ENCODE results near the gene MOBP. TPM values are rescaled to one million over a fixed set of nuclear protein-coding genes. Genes with fewer than 3 reads are reported as not detected.

MOBP gene
- total and polyA plus RNA-seq, 9 of the 15 experiments (the other 6 are each of a cell fraction or from before 2014, with no cell fraction given), result 0.09 to 0.33 (median 0.11) TPM; not detected in 4

GRCh38 chr3:39449796-39450195 is 17.7 kb upstream of the MOBP start (continued):
- TF ChIP-seq E2F3 (CRISPR knock-in tag; IDR thresholded peaks at IDR 0.05) (no peak), ZNF778 (CRISPR knock-in tag; IDR thresholded peaks at IDR 0.05) (no peak), ASH1L (IDR thresholded peaks at IDR 0.05; ENCODE audit: borderline replicate concordance, low read depth, partially characterized antibody) (no peak), ETV1 (tag; conservative IDR thresholded peaks at IDR 0.05; ENCODE audit: low read depth) (no peak), RBM34 (IDR thresholded peaks at IDR 0.05; ENCODE audit: borderline replicate concordance, insufficient read depth, low read length) (no peak), ZC3H11A (IDR thresholded peaks at IDR 0.05; ENCODE audit: low read depth, low read length) (no peak)

GRCh38 chr3:39453134-39453533 is 14.3 kb upstream of the MOBP start:
- no peak for TF ChIP-seq NFE2 (IDR thresholded peaks at IDR 0.05; ENCODE audit: low read depth)
- TF ChIP-seq CBX8 (IDR thresholded peaks at IDR 0.05; ENCODE audit: borderline replicate concordance, extremely low read depth, low read depth, low read length, poor library complexity, severe bottlenecking), result no peak
- no peak for TF ChIP-seq CBX1 (IDR thresholded peaks at IDR 0.05; ENCODE audit: low read depth)
- no peak for TF ChIP-seq ZNF24 (IDR thresholded peaks at IDR 0.05)
- no peak for TF ChIP-seq NCOA2 (IDR thresholded peaks at IDR 0.05; ENCODE audit: partially characterized antibody in 2 of 2)
- TF ChIP-seq MAFK (IDR thresholded peaks at IDR 0.05; ENCODE audit: low read length), result no peak
- no peak for TF ChIP-seq RFX7 (CRISPR knock-in tag; IDR thresholded peaks at IDR 0.05)
- TF ChIP-seq POLR2A (conservative IDR thresholded peaks at IDR 0.05), result no peak
- TF ChIP-seq ELK3 (CRISPR knock-in tag; IDR thresholded peaks at IDR 0.05), result no peak
- TF ChIP-seq GATA2 (CRISPR knock-in tag; IDR thresholded peaks at IDR 0.05), result no peak
- TF ChIP-seq SAFB (IDR thresholded peaks at IDR 0.05; ENCODE audit: borderline replicate concordance, low read depth, low read length), result no peak
- no peak for TF ChIP-seq NR1H2 (CRISPR knock-in tag; IDR thresholded peaks at IDR 0.05)
- TF ChIP-seq ZBTB26 (CRISPR knock-in tag; IDR thresholded peaks at IDR 0.05), result no peak
- H2AFZ ChIP-seq (ENCODE audit: low read depth, low read length), result no peak overlapping the region
- H3K36me3 ChIP-seq (ENCODE audit: control insufficient read depth, insufficient read depth, low read length), result no peaks in the 10 kb centered on the region
- in situ Hi-C loops (cut with MboI) (no loop called here), intact Hi-C loops (cut with micrococcal nuclease) (no loop called here)
- no peaks in the 10 kb centered on the region for H3K9me3 ChIP-seq (replicated peaks; ENCODE audit: control insufficient read depth, insufficient read depth, low read depth, low read length)
- ATAC-seq, result no peak
- no peaks in the 10 kb centered on the region for H4K20me1 ChIP-seq (replicated peaks; ENCODE audit: control insufficient read depth, insufficient read depth, low read length)
- H3K4me1 ChIP-seq (replicated peaks in 1 of 2; ENCODE audit: control insufficient read depth in 2 of 2, insufficient read depth in 2 of 2, low read length in 2 of 2), result peaks cover 0 to 5% of the 10 kb centered on the region in 2 experiments; a peak in 1 of 5 replicates
- ChIA-PET POLR2A (interaction anchor here (0.8 kb wide), 1 partner anchor 304 kb away, joined by 3 read pairs; no protein-coding TSS in a partner anchor), CTCF (ENCODE audit: low intra/inter-chr PET ratio) (no interaction called here)
- DNase-seq (ENCODE audit: extremely low read depth in 1 of 4, low spot score in 3 of 4), result no peak
- no peaks in the 10 kb centered on the region for H3K9me1 ChIP-seq (ENCODE audit: control insufficient read depth, insufficient read depth, low read length)
- no TSS peak for BruUV-seq (replicated peaks)
- H3K79me2 ChIP-seq (ENCODE audit: control insufficient read depth, insufficient read depth, low read length), result no peaks in the 10 kb centered on the region
- WGBS (ENCODE audit: insufficient coverage, low coverage, missing lambda C conversion rate), result 0% methylated on average over 1 of the region's 1 CpG
- no peak overlapping the region for H3K4me2 ChIP-seq (ENCODE audit: insufficient read depth, low read length)
- H3K27ac ChIP-seq (ENCODE audit: extremely low read depth, low read depth, low read length), result no peak overlapping the region
- no peak overlapping the region for H3K9ac ChIP-seq (ENCODE audit: insufficient read depth in 1 of 2, low read depth in 2 of 2, low read length in 2 of 2)
- peaks cover 15 to 16% of the 10 kb centered on the region in 2 experiments; a peak in 4 of 5 replicates for H3K27me3 ChIP-seq (ENCODE audit: control insufficient read depth in 2 of 2, insufficient read depth in 2 of 2, low read length in 2 of 2)
- no peak for FAIRE-seq
- no peak overlapping the region for H3K4me3 ChIP-seq

Data from K562 (cell line).